Hematopoietic multipotent progenitor cell treated with erythropoietin and hydrocortisone succinate and interleukin-3 and kit ligand, for 8 days (in vitro differentiated cells): Measurements from ENCODE around the gene SNTB2.
"Not testable (repeated sequence)": the region's sequence is repeated elsewhere in the genome, so short reads cannot be mapped to it uniquely, and the experiment has no call there.

Source experiments
- DNase-seq: peaks from one replicate; pipeline ENCODE4 v3.0.0-alpha.2; 2015

SNTB2 gene

GRCh38 chr16:69294051-69294450, 107.1 kb downstream of the SNTB2 start:
- no peak for DNase-seq

- DNase-seq = not testable (repeated sequence)
These were observed 109.8 kb downstream of the SNTB2 start for GRCh38 chr16:69296771-69297170.

- no peak for DNase-seq
These were observed 111.3 kb downstream of the SNTB2 start for GRCh38 chr16:69298261-69298660.

GRCh38 chr16:69301187-69301586, 114.2 kb downstream of the SNTB2 start:
- no peak for DNase-seq

GRCh38 chr16:69301861-69302260, 114.9 kb downstream of the SNTB2 start:
- DNase-seq = no peak

- DNase-seq = no peak
These were observed 115.3 kb downstream of the SNTB2 start for GRCh38 chr16:69302301-69302700.

- DNase-seq = no peak
These were observed 119.1 kb downstream of the SNTB2 start for GRCh38 chr16:69306031-69306430.

GRCh38 chr16:69307091-69307490, 120.1 kb downstream of the SNTB2 start:
- no peak for DNase-seq

GRCh38 chr16:69307856-69308255, 120.9 kb downstream of the SNTB2 start:
- DNase-seq = no peak

GRCh38 chr16:69309316-69309715, 122.4 kb downstream of the SNTB2 start:
- DNase-seq = no peak

- DNase-seq = peak; percentile 93
These were observed 123.9 kb downstream of the SNTB2 start, which contains the start of gene VPS4A for GRCh38 chr16:69310653-69311532. VPS4A (plus strand) TSS chr16:69311350; CDS start chr16:69311512, 162 bp downstream.

- peak; percentile 29 for DNase-seq
These were observed 124.8 kb downstream of the SNTB2 start for GRCh38 chr16:69311533-69312387.

- DNase-seq = no peak
These were observed 126.5 kb downstream of the SNTB2 start for GRCh38 chr16:69313469-69313868.

- no peak for DNase-seq
These were observed 127.6 kb downstream of the SNTB2 start for GRCh38 chr16:69314534-69314933.

GRCh38 chr16:69315486-69316311, 128.7 kb downstream of the SNTB2 start:
- no peak for DNase-seq

GRCh38 chr16:69316595-69317034, 129.7 kb downstream of the SNTB2 start:
- no peak for DNase-seq

- no peak for DNase-seq
These were observed 131.4 kb downstream of the SNTB2 start for GRCh38 chr16:69318177-69318910.

GRCh38 chr16:69318911-69319289, 131.9 kb downstream of the SNTB2 start:
- DNase-seq = no peak

- DNase-seq = no peak
These were observed 132.4 kb downstream of the SNTB2 start for GRCh38 chr16:69319381-69319780.

GRCh38 chr16:69319826-69320739, 133.1 kb downstream of the SNTB2 start:
- DNase-seq = no peak

- DNase-seq = no peak
These were observed 133.7 kb downstream of the SNTB2 start for GRCh38 chr16:69320740-69321073.
